Activated CD8-positive, alpha-beta memory T cell treated with anti-CD3 and anti-CD28 coated beads for 4 hours (primary cell): ENCODE measurements around the gene FUT4.
"Not testable (repeated sequence)": the region's sequence is repeated elsewhere in the genome, so short reads cannot be mapped to it uniquely, and the experiment has no call there.

ENCODE experiments used
- DNase-seq, 2 donors: peaks; one replicate each; pipeline ENCODE4 v3.0.0-alpha.2; 2020; ENCODE audit warnings: low read depth in 2 of 2

The FUT4 gene

GRCh38 chr11:94543695-94544645, at the start of gene FUT4:
FUT4 (plus strand) TSS chr11:94543921; CDS start chr11:94544134, 213 bp downstream.
- DNase-seq = peak; percentile 32 to 41

- no peak for DNase-seq
These were observed 49.5 kb upstream of the FUT4 start for GRCh38 chr11:94494126-94494680.

- no peak for DNase-seq
These were observed 43.5 kb upstream of the FUT4 start for GRCh38 chr11:94500181-94500580.

GRCh38 chr11:94501522-94501921, 42.2 kb upstream of the FUT4 start:
- DNase-seq = no peak

- DNase-seq = no peak
These were observed 38.9 kb upstream of the FUT4 start for GRCh38 chr11:94504689-94505293.

- DNase-seq = not testable (repeated sequence)
These were observed 37.2 kb upstream of the FUT4 start for GRCh38 chr11:94506513-94506912.

- DNase-seq = no peak
These were observed 36.2 kb upstream of the FUT4 start for GRCh38 chr11:94507485-94507884.

GRCh38 chr11:94511932-94512781, 31.6 kb upstream of the FUT4 start, which contains the start of gene C11orf97:
C11orf97 (plus strand) TSS chr11:94512461; CDS start chr11:94512529, 68 bp downstream.
- DNase-seq = peak; percentile 26 to 30

GRCh38 chr11:94513091-94513490, 30.6 kb upstream of the FUT4 start:
- no peak for DNase-seq

- no peak for DNase-seq
These were observed 28.3 kb upstream of the FUT4 start for GRCh38 chr11:94515398-94515797.

- no peak for DNase-seq
These were observed 27.0 kb upstream of the FUT4 start for GRCh38 chr11:94516725-94517124.

GRCh38 chr11:94518300-94518699, 25.4 kb upstream of the FUT4 start:
- no peak for DNase-seq

GRCh38 chr11:94519478-94520084, 24.1 kb upstream of the FUT4 start:
- no peak for DNase-seq

GRCh38 chr11:94521684-94522083, 22.0 kb upstream of the FUT4 start:
- no peak for DNase-seq

- no peak for DNase-seq
These were observed 19.4 kb upstream of the FUT4 start for GRCh38 chr11:94524341-94524740.

GRCh38 chr11:94525546-94526324, 18.0 kb upstream of the FUT4 start:
- no peak for DNase-seq

GRCh38 chr11:94526645-94527438, 16.9 kb upstream of the FUT4 start:
- DNase-seq = no peak

- DNase-seq = no peak
These were observed 15.2 kb upstream of the FUT4 start for GRCh38 chr11:94528551-94528950.

- DNase-seq = no peak
These were observed 11.5 kb upstream of the FUT4 start for GRCh38 chr11:94532211-94532610.

- no peak for DNase-seq
These were observed 10.5 kb upstream of the FUT4 start for GRCh38 chr11:94533206-94533605.
